ENCODE results near the gene LCE1F.

LCE1F gene, protein sequence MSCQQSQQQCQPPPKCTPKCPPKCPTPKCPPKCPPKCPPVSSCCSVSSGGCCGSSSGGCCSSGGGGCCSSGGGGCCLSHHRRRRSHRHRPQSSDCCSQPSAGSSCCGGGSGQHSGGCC

DNA sequence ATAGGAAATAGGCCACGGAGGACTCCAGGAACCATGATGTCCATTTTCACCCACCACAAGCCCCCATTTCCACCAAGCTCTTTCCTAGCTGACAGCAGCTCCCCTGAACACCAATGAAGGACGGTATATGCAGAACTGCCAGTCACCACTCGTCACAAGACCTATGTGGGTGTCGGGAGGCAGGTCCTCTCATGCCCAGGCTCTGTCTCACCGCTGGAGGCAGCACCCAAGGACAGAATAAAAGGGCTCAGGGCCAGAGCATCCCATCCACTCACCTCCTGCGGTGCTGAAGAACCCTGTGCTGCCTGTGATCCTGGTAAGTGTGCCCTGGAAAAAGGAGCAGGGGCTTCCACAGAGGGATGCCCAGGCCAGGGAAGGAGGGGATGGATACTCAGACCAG, at the start of gene LCE1F:
Gene LCE1F (plus strand): TSS at position 266 of the 400 bp plus-strand sequence. CDS start 1,232 bp downstream, outside the sequence.
- DNase-seq (ENCODE audit: low read depth): no peak

DNA sequence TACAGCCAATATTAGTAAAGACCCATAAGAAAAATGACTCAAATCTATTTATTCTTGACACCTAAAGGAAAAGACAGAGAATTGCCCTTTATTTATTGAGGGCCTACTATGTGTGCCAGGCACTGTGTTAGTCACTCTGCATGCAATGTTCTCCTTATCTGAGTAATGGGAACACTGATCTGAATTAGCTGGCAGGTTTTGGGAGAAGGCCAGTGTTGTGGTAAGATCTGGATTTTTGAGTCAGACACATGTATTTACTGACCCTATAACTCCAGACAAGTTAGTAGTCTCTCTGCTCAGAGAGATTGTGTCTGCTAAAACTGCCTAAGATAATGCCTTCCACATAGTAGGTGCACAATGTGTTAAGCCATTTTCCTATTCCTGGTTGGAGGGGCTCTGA, 49.7 kb upstream of the LCE1F start:
- DNase-seq (ENCODE audit: low read depth): no peak

DNA sequence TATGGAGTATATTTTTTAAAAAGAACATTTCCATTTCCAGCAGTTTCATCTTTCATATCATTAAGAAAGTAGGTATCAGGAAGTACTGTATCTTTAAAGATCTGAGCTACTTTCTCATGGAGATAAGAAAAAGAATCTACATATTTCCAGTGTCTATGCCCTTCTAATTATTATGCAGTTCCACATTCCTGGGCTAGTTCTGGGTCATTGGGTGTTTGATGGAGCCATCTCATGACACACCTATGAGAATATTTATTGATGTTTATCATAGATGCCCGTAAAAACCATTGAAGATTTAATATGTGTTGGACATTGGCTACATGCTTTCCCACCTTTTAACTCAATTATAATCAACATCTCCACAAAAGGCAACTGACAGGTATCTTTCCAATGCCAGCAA, 46.0 kb upstream of the LCE1F start:
- DNase-seq (ENCODE audit: low read depth): no peak

- DNase-seq (ENCODE audit: low read depth): no peak
These were observed 39.3 kb upstream of the LCE1F start for GRCh38 chr1:152735648-152736047.

GRCh38 chr1:152737997-152738396, 36.9 kb upstream of the LCE1F start:
- no peak for DNase-seq (ENCODE audit: low read depth)

DNA sequence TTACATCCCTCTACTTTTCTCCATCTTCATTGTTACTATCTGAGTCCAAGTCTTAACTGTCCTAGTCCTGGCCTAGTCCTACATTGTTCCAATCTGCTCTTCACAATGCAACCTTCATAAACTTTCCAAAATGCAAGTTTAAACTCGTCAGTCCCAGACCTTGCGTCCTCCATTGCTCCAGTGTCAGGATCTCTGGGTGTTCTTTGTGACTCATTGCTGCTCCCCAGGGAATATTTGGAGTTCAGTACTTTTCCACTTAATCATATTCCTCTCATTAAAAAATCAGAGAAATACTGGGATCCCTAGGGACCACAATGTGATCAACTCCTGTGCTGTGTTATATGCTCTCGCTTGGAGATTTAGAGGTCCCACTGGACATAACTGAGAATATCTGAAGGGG, 35.1 kb upstream of the LCE1F start:
- DNase-seq (ENCODE audit: low read depth): no peak

- DNase-seq (ENCODE audit: low read depth): no peak
These were observed 33.3 kb upstream of the LCE1F start for GRCh38 chr1:152741656-152742055.

- no peak for DNase-seq (ENCODE audit: low read depth)
These were observed 31.4 kb upstream of the LCE1F start for GRCh38 chr1:152743371-152744145.

GRCh38 chr1:152745289-152745704, 29.6 kb upstream of the LCE1F start:
- DNase-seq (ENCODE audit: low read depth): no peak

GRCh38 chr1:152745765-152746444, 29.0 kb upstream of the LCE1F start:
- no peak for DNase-seq (ENCODE audit: low read depth)

- no peak for DNase-seq (ENCODE audit: low read depth)
These were observed 27.1 kb upstream of the LCE1F start for GRCh38 chr1:152747831-152748230.

- no peak for DNase-seq (ENCODE audit: low read depth)
These were observed 22.7 kb upstream of the LCE1F start for GRCh38 chr1:152752225-152752624.

- DNase-seq (ENCODE audit: low read depth): no peak
These were observed 21.4 kb upstream of the LCE1F start for GRCh38 chr1:152753586-152753985.

GRCh38 chr1:152756872-152757271, 18.1 kb upstream of the LCE1F start:
- no peak for DNase-seq (ENCODE audit: low read depth)

DNA sequence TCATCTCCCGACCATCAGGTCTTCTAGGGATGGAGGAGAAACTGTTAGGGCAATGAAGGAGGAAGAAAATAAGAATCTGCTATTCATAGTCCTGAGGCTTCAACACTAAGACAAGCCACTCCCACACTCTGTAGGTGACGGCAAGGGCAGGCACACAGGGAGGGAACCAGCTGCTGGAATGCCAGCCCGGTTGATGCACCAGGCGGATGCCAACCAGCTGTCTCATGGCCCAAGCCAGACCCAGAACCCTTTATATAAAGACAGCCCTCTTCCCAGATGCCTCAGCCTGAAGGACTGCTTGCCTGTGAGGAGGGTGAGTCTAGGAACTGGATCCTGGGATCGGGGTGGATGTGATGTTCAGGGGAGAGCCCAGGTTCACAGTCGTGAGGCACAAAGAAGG, 17.2 kb upstream of the LCE1F start, which contains the start of gene KPRP:
Gene KPRP (plus strand): TSS at position 279 of the 400 bp plus-strand sequence. CDS start 1,564 bp downstream, outside the sequence.
- no peak for DNase-seq (ENCODE audit: low read depth)

GRCh38 chr1:152758636-152759035, 16.3 kb upstream of the LCE1F start:
- no peak for DNase-seq (ENCODE audit: low read depth)

DNA sequence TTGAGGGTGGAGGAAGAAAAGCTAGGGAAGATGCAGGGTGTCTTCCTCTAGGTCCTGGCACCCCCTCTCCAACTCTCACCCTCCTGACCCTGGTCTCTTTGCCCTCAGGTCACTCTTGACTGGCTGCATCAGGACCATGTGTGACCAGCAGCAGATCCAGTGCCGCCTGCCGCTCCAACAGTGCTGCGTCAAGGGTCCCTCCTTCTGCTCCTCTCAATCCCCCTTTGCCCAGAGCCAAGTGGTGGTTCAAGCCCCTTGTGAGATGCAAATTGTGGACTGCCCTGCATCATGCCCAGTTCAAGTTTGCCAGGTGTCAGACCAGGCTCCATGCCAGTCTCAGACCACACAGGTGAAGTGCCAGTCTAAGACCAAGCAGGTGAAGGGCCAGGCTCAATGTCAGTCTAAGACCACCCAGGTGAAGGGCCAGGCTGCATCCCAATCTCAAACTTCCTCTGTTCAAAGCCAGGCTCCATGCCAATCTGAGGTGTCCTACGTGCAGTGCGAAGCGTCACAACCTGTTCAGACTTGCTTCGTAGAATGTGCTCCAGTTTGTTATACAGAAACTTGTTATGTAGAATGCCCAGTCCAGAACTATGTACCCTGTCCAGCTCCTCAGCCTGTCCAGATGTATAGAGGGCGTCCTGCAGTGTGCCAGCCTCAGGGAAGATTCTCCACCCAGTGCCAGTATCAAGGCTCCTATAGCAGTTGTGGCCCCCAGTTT, 15.3 kb upstream of the LCE1F start:
- no peak for DNase-seq (ENCODE audit: low read depth)

GRCh38 chr1:152760551-152761190, 14.3 kb upstream of the LCE1F start:
- DNase-seq (ENCODE audit: low read depth): no peak

DNA sequence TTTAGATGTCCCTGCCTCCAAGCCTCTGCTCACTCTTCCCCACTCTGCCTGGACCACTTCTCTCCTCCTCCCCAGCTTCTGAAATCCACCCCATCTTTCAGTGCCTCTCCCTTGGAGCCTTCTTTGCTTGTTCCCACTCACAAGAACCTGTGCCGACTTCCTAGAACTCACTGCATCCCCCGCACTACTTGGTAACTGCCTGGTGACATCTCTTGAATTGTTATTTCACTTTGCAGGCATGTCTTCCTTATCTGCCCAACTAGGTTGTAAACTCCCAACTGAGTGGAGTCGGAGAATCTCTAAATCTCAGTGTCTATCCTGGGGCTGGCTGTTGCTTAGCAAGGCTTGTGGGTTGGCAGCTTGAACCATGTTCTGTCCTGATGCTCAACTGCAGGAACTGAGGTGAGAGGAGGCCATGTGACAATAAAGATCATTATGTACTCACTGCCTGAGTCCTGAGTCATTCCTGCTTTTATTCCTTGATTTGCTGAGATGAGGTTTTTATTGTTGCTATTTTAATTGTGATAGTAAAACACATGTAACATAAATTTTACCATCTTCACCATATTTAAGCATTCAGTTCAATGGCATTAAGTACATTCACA, 13.2 kb upstream of the LCE1F start:
- no peak for DNase-seq (ENCODE audit: low read depth)

DNA sequence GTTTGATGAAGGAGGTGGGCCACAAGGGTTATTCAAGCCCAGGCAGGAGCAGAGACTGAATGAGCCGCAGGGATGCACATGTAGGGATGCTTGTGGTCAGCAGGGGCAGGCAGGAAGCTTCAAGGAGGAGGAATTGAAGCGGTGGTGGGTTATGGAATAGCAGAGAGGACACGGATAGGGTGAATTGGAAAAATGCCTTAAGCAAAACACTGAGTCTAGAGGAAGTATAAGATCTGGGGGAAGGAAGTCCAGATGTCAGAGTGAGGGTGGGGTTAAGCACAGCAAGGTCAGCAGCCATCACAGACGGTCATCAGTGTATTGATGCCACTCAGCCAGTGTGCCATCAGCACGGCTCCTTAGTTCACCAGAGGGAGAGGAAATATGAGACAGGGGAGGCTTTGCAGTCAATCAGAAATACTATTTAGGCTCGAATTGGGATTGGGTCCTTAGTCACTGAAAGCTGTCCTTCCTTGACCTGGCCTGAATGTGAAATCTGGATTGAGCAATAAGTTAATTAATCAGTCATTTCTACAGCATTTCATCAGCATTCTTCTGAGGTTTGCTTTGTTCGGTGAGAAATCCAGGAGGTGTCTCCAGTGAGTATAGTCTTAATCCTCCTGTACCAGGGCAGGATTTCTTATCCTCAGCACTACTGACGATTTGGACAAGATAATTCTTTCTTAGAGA, 6.0 kb upstream of the LCE1F start:
- no peak for DNase-seq (ENCODE audit: low read depth)

DNA sequence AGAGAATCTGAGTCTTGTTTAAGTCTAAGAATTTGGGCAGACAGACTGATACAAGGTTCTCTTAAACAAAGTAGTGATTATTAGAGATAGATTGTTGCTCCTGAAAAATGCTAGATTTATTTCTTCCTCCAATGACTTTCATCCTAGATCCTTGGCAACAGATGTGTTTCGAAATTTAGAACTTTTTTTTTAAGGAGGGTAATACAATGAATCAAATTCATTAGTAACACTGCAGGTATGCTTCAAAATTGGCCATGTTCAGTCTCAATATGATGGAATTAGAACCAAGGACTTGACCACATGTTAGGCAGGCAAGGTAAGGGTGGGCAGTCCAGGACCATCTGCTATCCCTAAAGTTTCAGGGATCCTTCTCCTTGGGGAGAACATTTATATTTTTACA, 4.5 kb upstream of the LCE1F start:
- DNase-seq (ENCODE audit: low read depth): no peak
